ENCODE measurements around the gene SUCLG2.

GRCh38 chr3:67691207-67691606 lies 36.8 kb upstream of the SUCLG2 start:
- TF ChIP-seq EP300 (IDR thresholded peaks at IDR 0.05) (no peak), POLR2A (IDR thresholded peaks at IDR 0.05; ENCODE audit: low read depth) (no peak)
